Prostate gland (tissue), 2 donors: Measurements from ENCODE around the gene PTPRH.

Experiments used
- POLR2A ChIP-seq: fragments of 450-650 bp; IDR thresholded peaks from one replicate; pipeline ENCODE4 v1.6.1; 2016; ENCODE audit warnings: antibody characterized with exemption, mild to moderate bottlenecking
- POLR2AphosphoS5 ChIP-seq: sonication (generic); formaldehyde crosslinking; IDR thresholded peaks from one replicate; pipeline ENCODE4 v1.6.1; 2017; ENCODE audit warnings: antibody characterized with exemption
- TF ChIP-seq, protein P1 (sequence below), 4 experiments: fragments of 200-600 bp in 2 of 4; fragments of 450-650 bp in 2 of 4; sonication (generic) in 2 of 4; IDR thresholded peaks; 1 replicate in 3 of 4; 2 replicates in 1 of 4; pipeline ENCODE4 v1.5.1; 2016 to 2019; ENCODE audit warnings: antibody characterized with exemption in 4 of 4, mild to moderate bottlenecking in 2 of 4, moderate library complexity in 2 of 4

DNA sequence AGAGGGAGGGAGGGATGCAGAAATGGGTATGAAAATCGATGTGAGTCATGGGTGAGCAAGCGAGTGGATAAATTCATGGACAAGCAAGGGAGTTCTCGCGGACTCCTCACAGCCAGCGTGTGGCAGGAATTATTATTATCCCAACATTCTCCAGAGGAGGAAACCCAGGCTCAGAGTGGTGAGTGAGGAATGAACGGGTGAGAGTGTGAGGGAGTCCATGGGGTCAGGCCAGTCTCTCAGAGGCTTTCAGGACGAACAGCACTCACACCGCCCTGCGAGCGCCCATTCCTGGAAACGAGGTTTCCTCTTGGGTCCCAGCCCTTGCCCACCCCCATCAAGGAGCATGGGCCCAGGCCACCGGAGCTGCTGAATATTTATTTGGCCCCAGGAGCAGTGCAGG lies 36.6 kb downstream of the PTPRH start:
- TF ChIP-seq, protein P1, sequence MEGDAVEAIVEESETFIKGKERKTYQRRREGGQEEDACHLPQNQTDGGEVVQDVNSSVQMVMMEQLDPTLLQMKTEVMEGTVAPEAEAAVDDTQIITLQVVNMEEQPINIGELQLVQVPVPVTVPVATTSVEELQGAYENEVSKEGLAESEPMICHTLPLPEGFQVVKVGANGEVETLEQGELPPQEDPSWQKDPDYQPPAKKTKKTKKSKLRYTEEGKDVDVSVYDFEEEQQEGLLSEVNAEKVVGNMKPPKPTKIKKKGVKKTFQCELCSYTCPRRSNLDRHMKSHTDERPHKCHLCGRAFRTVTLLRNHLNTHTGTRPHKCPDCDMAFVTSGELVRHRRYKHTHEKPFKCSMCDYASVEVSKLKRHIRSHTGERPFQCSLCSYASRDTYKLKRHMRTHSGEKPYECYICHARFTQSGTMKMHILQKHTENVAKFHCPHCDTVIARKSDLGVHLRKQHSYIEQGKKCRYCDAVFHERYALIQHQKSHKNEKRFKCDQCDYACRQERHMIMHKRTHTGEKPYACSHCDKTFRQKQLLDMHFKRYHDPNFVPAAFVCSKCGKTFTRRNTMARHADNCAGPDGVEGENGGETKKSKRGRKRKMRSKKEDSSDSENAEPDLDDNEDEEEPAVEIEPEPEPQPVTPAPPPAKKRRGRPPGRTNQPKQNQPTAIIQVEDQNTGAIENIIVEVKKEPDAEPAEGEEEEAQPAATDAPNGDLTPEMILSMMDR (IDR thresholded peaks at IDR 0.05): no peak
- TF ChIP-seq POLR2AphosphoS5 (no peak), POLR2A (no peak)
